ENCODE data around the gene EDEM2. TPM values are rescaled to one million over a fixed set of nuclear protein-coding genes. Genes with fewer than 3 reads are reported as not detected.
"Not testable (repeated sequence)": the region's sequence is repeated elsewhere in the genome, so short reads cannot be mapped to it uniquely, and the experiment has no call there.

EDEM2 gene
- total RNA-seq, 1 donor: 37.6 TPM

DNA sequence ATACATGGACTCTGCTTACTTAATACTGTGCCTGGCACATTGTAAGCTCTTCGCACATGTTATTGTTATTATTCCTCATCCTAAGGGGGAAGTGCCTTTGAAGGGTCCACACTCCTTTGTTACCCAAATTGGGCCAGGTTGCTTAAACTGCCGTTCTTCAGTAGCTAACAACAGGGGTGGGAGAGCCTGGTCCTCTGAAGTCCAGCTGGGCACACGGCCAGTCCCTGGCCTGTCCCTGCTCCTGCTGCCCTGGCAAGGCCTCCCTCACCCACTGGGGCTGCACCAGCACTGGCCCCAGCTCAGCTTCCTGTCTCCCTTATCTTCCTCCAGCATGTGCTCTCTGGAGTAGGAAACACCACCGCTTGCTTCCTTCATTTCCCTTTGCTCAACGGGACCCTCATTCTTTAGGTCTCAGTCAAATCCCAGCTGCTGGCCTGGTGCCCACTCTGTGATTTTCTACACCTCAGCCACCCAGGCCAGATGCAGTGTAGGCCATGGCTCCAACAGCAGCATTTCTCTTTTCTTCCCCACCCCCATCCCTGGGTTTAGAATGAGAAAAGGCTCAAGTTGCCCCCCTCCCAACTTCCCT, 19.2 kb upstream of the EDEM2 start:
- TF ChIP-seq, protein P1, sequence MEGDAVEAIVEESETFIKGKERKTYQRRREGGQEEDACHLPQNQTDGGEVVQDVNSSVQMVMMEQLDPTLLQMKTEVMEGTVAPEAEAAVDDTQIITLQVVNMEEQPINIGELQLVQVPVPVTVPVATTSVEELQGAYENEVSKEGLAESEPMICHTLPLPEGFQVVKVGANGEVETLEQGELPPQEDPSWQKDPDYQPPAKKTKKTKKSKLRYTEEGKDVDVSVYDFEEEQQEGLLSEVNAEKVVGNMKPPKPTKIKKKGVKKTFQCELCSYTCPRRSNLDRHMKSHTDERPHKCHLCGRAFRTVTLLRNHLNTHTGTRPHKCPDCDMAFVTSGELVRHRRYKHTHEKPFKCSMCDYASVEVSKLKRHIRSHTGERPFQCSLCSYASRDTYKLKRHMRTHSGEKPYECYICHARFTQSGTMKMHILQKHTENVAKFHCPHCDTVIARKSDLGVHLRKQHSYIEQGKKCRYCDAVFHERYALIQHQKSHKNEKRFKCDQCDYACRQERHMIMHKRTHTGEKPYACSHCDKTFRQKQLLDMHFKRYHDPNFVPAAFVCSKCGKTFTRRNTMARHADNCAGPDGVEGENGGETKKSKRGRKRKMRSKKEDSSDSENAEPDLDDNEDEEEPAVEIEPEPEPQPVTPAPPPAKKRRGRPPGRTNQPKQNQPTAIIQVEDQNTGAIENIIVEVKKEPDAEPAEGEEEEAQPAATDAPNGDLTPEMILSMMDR (IDR thresholded peaks at IDR 0.05; ENCODE audit: insufficient read depth, low read depth, low read length): no peak
- H3K4me3 ChIP-seq (ENCODE audit: low read depth, low read length): no peak overlapping the region
- DNase-seq (ENCODE audit: low read depth): no peak

DNA sequence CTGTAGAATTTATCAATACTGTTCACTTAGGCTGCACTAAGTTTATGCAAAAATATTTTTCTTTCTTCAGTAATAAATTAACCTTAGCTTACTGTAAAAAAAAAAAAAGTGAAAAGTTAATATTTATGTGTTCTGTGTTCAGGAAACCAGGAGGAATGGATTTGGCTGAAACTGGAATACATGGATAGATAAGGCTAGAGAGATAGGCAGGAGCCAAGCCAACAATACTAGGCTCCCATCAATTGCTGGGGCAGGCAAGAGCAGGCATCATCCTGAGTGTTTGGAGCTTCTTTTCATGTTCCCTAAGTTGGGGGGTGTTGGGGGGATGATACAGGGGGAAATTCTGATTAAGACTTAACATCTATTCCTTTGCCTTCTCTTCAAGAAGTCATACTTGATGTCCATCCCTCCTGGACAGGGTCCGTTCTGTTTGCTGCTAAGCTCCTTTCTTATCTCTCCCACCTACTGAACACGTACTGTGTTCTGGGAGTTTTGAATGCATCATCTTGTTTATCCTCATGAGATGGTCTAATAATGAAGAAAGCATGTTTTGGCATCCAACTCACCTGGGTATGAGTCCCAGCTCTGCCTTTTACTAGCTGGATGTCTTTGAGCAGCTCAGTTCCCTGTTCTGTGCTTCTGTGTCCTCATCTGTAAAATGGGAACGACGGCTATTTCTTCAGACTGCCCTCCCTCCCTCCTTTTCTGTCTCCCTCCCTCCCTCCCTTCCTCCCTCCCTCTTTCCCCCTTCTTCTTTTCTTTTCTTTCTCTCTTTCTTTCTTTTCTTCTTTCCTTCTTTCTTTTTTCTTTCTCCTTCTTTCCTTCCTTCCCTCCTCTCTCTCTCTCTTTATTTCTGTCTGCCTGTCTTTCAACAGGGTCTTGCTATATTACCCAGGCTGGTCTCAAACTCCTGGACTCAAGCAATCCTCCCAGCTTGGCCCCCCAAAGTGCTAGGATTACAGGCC, 18.4 kb upstream of the EDEM2 start:
- TF ChIP-seq, protein P1 (IDR thresholded peaks at IDR 0.05; ENCODE audit: insufficient read depth, low read depth, low read length): no peak
- DNase-seq (ENCODE audit: low read depth): no peak
- no peak overlapping the region for H3K4me3 ChIP-seq (ENCODE audit: low read depth, low read length)

- DNase-seq (ENCODE audit: low read depth); H3K4me3 ChIP-seq (ENCODE audit: low read depth, low read length): not testable (repeated sequence)
These were observed 17.4 kb upstream of the EDEM2 start for GRCh38 chr20:35164531-35164930.

DNA sequence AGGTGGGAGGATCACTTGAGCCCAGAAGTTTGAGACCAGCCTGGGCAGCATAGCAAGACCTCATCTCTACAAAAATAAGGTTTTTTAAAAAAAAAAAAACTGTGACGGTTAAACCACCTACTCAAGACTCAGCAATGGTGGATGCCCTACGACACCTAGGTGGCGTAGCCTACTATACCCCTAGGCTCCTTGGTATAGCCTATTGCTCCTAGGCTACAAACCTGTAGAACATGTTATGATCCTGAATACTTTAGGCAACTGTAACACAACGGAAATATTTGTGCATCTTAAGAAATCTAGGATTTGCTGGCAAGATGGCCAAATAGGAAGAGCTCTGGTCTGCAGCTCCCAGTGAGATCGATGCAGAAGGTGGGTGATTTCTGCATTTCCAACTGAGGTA, 13.2 kb upstream of the EDEM2 start:
- not testable (repeated sequence) for DNase-seq (ENCODE audit: low read depth); H3K4me3 ChIP-seq (ENCODE audit: low read depth, low read length)

DNA sequence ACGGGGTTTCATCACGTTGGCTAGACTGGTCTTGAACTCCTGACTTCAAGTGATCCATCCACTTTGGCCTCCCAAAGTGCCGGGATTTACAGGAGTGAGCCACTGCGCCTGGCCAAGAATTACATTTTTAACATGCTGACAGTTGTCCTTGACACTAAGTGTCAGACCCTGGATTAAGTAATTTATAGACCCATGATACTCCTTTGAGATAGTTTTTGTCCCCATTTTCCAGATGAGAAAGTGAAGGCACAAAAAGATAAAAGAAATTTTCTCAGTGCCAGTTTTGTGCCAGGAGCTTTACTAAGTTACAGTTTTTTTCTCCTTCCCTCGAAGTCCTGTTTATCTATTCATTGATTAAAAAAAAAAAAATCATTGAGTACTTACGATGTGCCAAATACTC, 9.8 kb upstream of the EDEM2 start:
- TF ChIP-seq, protein P1 (IDR thresholded peaks at IDR 0.05; ENCODE audit: insufficient read depth, low read depth, low read length): no peak
- no peak overlapping the region for H3K4me3 ChIP-seq (ENCODE audit: low read depth, low read length)
- no peak for DNase-seq (ENCODE audit: low read depth)

DNA sequence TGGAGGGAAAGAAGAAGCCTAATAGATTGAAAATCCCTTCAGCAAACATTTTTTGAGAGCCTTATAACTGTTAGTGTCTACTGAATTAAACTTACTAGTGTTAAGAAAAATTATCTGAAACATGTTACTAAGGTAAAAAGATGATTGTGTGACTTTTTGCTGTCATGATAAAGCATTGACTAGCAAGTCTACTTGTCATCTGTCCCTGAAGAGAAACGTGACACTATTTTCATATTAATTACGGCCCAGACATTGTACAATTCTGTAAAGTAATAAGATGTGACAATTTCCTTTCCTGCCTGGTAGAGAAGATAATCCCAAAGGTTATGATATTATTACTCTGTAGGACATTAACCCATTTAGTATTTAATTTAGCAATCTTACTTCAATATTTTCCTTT, 8.8 kb upstream of the EDEM2 start:
- no peak overlapping the region for H3K4me3 ChIP-seq (ENCODE audit: low read depth, low read length)
- no peak for DNase-seq (ENCODE audit: low read depth)
- TF ChIP-seq, protein P1 (IDR thresholded peaks at IDR 0.05; ENCODE audit: insufficient read depth, low read depth, low read length): no peak

GRCh38 chr20:35151736-35152135, 4.6 kb upstream of the EDEM2 start:
- no peak overlapping the region for H3K4me3 ChIP-seq (ENCODE audit: low read depth, low read length)
- DNase-seq (ENCODE audit: low read depth): peak; percentile 85
- TF ChIP-seq, protein P1 (IDR thresholded peaks at IDR 0.05; ENCODE audit: insufficient read depth, low read depth, low read length): no peak

All from fibroblast of villous mesenchyme (primary cell).